ENCODE measurements around the gene BMERB1.
"Not testable (repeated sequence)": the region's sequence is repeated elsewhere in the genome, so short reads cannot be mapped to it uniquely, and the experiment has no call there.

BMERB1 gene

DNA sequence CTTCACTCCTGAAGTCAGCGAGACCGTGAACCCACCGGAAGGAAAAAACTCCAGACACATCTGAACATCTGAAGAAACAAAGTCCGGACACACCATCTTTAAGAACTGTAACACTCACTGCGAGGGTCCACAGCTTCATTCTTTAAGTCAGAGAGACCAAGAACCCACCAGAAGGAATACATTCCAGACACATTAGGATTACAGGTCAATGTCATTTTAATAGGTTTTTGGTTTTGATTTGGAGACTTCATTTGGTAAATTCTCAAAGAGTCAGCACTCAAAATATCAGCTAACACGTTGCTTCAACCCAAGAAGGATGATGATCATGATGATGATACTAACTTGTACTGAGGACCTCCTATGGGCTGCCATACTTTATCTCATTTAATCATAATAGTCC lies 7.6 kb upstream of the BMERB1 start:
- no peak for DNase-seq

DNA sequence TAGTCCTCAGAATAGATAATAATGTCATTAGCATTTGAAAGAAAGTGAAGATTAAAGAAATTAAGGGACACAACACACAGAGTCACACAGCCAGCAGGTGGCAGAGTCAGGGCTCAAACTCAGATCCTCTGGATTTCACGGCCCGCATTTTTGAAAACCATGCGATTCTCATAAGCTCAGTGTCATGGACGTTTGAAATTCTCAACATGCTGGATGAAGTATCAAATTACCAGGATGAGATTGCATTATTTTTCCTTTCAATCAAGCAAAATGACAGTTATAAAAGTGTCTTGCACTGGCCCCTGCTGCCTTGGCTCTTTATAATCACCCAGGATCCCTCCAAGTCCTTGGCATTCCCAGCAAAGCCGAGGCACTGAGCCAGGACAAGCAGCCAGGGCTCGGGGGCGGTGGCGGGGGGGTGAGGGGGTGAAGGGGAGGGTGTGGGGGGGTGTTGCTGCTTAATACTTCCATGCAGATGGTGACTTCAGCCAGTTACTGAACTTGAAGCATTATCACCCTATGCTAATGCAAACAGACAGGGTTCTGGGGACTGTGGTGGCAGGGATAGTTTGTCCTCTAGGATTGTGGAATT lies 6.6 kb upstream of the BMERB1 start:
- peak; percentile 46 to 55 for DNase-seq

DNA sequence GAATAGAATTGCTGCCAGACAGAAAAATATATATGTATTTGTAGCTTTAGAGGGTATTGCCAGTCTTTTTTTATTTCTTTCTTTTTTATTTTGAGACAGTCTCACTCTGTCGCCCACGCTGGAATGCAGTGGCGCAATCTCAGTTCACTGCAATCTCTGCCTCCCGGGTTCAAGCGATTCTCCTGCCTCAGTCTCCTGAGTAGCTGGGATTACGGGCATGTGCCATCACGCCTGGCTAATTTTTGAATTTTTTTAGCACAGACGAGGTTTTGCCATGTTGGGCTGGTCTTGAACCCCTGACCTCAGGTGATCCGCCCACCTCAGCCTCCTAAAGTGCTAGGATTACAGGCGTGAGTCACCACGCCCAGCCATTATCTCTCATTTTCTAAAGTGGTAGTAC lies 3.5 kb upstream of the BMERB1 start:
- not testable (repeated sequence) for DNase-seq

DNA sequence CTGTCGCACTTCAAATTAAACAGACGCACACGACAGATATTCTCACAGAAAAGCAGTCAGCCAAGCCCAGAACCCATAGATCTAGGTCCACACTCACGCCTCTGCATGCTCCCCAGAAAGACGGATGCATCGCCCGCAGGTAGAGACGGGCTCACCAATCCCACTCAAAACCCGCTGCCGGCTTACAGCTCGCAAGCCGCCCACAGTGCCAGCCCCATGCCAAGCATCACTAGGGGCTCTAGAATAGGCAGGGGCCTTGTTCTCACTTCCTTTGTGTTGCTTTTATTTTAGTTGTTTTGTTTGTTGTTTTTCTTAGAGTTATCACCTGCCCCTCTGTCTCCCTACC lies 336 bp upstream of the BMERB1 start:
- DNase-seq: no peak

DNA sequence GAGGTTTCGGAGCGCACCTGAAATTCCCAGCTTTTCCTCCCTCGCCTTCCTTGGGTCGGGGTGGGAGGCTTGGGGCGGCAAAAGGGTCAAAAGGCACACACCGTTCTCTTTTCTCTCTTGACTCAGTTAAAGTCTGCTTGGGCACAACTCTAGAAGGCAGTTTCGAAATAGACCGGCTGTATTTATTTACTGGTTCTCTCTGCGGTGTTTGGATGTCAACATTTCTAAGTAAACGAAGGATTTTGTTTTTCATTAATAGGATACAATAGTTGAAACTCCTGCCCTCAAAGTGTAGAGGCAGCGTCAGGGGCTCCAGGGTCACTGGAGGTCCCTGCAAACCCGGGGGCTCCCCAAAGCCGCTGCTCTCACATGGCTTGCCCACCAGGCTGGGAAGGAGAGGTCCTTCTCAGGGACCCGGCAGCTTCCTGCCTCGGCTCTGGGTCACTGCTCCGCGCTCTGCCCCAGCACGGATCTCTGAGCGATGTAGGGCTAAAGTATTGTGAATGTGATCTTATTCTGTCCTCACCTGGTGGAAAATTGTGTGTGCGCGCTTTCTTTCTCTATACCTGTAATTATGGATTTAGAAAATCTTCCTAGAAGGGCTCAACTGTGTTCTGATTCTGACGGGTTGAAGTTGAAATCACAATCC lies 952 bp downstream of the BMERB1 start:
- DNase-seq: no peak

DNA sequence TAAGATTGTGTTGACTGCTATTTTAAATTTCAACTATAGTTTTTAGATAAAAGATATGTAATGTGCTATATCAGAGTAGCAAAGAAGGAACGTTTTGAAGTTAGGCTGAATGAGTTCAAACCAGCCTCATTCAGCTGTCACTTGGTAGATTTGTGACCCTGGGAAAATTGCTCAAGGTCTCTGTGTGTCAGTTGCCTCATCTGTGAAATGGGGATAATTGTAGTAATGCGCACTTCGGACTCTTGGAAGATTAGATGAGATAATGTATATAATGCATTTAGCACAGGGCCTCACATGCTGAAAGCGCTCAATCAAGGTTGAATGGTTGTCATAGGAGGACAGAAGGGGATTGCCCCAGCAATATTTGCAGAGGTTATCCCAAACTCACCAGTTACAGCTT lies 4.7 kb downstream of the BMERB1 start:
- DNase-seq: no peak

DNA sequence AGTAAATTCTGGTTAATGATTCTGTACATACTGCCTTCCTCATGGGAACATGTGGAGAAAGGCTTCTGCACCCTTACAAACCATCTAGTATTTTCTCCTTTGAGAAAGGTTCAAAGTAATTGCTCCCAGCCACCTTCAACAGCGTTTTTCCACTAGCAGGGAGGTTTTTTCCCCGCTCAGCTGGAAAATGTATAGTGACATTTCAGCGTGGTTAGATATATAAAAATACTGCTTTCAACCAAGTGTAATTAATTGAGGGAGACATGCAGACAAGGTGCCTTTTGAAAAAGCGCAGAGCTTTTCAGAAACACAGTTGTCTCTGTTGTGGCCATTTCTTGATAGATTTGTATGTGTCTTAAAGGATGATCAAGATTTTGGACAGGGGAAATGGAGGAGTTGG lies 5.1 kb downstream of the BMERB1 start:
- DNase-seq: no peak

DNA sequence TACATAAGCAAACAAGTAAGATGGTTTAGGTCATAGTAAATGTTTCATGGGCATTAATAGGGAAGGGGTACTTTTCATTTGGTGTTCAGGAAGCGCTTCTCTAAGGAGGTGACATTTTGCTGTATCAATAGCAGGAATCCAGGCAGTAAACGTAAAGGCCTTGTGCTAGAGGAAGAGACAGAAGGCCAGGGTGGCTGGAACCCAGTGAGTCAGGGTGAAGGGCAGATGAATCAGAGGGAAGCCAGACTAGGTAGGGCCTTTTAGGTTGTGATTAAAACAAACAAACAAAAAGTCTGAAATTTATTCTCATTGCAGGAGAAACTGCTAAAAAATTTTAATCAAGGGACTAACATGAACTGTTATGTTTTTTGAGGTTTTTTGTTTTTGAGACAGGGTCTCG lies 6.5 kb downstream of the BMERB1 start:
- DNase-seq: no peak

DNA sequence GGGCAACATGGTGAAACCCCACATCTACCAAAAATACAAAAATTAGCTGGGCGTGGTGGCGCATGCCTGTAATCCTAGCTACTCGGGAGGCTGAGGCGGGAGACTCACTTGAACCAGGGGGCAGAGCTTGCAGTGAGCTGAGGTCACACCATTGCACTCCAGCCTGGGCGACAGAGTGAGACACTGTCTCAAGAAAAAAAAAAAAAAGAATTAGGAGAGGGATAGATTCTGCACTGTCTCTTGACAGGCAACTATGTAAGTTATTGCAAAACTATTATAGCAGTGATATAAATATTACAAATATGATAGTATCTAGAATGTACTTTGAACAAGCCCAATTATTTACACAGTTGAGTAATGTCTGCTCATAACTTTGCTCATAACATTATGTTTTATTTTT lies 7.8 kb downstream of the BMERB1 start:
- not testable (repeated sequence) for DNase-seq

DNA sequence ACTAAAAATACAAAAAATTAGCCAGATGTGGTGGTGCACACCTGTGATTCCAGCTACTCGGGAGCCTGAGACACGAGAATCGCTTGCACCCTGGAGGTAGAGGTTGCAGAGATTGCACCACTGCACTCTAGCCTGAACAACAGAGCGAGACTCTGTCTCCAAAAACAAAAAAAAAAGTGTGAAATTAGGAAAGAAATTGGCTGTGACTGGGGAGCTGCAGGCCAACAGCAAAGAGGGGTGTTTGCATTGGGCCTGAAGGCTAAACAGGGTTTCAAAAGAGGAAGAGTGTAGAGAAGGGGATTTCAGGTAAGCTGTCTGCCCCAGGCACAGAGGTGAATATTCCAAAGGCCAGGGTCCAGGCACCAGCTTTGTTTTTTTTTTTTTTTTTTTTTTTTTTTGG lies 9.4 kb downstream of the BMERB1 start:
- DNase-seq: no peak

DNA sequence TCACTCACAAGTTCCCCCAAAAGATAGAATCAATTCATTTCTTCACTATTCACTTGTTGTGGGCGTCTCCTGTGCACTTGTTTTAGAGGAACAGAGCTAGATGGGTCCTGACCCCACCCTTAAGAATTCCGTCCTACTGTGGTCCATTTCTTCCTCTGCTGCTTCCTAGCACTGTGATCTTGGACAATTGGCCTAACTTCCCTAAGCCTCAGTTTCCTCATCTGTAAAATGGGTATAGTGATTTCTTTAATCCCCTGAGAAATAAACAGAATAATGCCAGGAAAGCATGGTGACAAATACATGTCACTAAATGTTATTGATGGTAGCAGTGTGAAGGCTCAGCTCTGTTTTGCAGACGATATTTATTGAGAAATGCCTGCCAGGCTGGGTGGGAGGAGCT lies 9.9 kb downstream of the BMERB1 start:
- no peak for DNase-seq

DNA sequence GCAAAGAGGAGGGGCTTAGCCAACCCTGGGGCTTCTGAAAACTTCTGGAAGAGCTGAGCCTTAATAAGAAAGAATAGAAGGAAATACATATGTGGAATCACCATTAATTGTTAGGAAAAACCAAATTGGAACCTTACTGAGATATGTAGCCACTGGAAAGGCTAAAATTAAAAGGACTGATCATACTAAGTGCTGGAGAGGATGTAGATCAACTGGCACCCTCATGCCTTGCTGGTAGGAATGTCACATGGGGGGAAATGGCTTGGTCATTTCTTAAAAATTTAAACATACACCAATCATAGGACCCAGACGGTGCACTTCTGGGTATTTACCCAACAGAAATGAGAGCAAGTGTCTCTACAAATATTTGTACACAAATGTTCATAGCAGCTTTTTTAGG lies 11.1 kb downstream of the BMERB1 start:
- no peak for DNase-seq

DNA sequence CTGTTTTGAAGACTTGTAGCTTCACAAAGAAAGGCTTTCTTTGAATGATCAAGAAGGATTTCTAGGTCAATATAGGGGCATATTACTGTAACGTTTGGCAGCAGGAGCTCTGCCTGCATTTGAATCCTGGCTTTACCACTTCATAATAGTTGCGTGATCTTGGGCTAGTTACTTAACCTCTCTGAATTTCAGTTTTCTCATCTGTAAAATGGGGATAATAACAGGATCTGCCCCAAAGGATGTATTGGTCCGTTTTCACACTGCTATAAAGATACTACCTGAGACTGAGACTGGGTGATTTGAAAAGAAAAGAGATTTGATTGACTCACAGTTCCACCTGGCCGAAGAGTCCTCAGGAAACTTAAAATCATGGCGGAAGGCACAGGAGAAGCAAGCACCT lies 12.5 kb downstream of the BMERB1 start:
- DNase-seq: no peak

DNA sequence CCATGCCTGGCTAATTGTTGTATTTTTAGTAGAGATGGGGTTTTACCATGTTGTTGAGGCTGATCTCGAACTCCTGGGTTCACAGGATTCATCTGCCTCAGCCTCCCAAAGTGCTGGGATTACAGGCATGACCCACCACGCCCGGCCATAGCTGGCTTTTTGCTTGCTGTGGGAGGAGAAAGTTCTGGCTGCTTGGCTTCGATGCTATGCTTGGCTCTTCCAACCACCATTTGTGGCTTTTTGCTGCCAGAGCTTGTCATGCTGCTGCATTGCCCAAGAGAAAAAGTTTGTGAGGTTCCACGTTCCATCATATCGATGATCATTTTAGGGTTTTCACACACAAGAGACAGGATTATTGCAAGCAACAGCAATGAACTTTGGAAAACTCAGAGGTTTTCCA lies 16.2 kb downstream of the BMERB1 start:
- DNase-seq: no peak

DNA sequence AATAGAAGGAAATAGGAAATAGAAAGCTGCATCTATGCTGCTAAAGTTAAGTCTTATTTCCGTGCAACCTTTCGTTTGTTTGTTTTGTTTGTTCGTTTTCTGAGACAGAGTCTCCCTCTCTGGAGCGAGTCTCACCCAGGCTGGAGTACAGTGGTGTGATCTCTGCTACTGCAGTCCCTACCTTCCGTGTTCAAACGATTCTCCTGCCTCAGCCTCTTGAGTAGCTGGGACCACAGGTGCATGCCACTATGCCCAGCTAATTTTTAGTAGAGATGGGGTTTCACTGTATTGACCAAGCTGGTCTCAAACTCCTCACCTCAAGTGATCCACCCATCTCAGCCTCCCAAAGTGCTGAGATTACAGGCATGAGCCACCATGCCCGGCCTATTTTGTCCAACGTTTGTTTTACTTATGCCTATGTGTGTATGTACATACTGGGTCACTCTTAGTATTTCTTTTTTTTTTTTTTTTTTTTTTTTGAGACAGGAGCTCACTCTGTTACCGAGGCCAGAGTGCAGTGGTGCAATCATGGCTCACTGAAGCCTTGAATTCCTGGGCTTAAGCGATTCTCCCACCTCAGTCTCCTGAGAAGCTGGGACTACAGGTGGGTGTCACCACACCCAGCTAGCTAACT lies 16.8 kb downstream of the BMERB1 start:
- no peak for DNase-seq

DNA sequence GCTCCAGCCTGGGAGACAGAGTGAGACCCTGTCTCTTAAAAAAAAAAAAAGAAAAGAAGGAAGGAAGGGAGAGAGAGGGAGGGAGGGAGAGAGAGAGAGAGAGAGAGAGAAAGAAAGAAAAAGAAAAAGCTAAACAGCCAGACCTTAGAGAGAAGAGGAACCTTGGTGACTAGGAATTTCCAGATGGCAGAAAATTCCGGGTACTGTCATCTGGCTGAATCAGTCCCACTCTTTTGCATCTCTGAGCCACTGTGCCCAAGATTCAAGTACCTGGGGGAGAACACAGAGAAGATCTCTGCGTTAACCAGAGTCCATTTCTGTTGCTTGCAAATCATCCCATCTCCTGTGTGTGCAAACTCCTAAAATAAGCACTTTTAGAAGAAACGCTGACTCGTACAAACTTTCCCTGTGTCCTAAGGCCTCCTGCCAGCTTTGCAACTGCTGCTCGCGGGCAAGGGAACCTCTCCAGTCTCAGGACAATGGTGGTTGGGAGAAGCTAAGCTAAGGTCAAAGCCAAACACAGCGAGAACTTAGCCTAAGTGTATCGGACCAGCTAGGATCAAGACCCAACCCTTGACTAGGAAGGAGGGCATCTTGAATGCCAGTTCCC lies 18.0 kb downstream of the BMERB1 start:
- no peak for DNase-seq

DNA sequence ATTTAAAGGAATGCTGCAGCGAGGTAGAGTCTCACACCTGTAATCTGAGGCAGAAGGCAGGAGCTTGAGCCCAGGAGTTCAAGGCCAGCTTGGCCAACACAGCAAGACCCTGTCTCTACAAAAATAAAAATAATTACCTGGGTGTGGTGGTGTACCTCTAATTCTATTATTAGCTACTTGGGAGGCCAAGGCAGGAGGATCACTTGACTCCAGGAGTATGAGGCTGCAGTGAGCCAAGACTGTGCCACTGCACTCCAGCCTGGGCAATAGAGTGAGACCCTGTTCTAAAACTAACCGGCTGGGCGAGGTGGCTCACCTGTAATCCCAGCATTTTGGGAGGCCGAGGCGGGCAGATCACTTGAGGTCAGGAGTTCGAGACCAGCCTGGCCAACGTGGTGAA lies 18.9 kb downstream of the BMERB1 start:
- not testable (repeated sequence) for DNase-seq

DNA sequence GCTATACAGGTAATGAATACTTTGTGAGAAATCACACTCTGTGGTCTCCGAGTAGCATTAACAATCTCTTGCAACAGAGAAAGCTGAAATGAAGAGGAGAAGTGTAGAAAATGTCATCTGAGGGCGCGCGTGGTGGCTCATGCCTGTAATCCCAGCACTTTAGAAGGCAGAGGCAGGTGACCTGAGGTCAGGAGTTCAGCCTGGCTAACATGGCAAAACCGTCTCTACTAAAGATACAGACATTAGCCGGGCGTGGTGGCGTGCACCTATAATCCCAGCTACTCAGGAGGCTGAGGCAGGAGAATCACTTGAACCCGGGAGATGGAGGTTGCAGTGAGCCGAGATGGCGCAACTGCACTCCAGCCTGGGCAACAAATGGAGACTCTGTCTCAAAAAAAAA lies 20.5 kb downstream of the BMERB1 start:
- DNase-seq: not testable (repeated sequence)

DNA sequence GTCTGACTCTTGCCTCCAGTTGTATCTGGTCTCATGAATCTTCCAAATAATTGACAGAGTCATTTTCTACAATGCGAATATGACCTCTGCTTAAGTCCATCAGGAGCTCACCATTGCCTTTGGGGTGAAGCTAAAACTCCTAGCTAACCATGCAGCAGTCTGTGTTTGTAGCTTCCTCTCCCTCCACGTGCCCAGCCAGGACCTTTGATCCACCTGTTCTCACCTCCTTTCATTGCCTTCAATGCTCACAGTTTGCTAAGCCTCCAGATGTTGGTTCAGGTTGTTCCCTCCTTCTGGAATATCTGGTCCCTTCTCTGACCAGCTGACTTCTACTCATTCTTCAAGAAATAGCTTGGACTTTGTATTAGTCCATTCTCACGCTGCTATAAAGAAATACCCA lies 23.0 kb downstream of the BMERB1 start:
- no peak for DNase-seq

DNA sequence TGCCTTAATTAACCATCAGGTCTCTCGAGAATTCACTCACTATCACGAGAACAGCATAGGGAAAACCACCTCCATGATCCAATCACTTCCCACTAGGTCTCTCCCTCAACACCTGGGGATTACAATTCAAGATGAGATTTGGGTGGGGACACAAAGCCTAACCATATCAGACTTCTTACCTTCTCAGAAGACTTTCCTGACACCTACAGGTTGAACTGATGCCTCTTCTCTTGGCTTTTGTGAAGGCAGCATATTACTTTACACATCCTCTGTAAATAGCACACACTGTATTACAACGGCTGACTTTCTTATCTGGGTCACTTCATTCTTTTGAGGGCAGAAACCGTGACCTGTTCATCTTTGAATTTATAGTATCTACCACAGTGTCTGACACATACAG lies 23.6 kb downstream of the BMERB1 start:
- DNase-seq: no peak

DNA sequence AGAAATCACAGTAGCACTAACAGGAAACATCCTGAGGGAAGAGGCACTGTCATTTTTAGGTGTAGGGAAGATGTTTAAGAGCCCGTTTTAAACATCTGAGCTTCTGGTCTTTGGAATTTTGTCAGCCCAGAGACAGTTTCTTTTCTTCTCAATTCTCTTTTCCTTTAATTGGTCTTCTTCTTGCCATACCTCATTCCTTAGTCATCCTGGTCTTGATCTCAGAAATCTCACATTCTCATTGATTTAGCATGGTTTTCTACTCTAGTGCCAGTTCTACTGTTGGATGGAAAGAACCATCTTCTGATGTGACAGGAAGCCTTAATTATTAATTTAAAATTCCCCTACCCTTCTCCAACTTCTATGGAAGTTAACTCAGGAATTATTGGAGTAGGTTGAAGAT lies 25.4 kb downstream of the BMERB1 start:
- no peak for DNase-seq

DNA sequence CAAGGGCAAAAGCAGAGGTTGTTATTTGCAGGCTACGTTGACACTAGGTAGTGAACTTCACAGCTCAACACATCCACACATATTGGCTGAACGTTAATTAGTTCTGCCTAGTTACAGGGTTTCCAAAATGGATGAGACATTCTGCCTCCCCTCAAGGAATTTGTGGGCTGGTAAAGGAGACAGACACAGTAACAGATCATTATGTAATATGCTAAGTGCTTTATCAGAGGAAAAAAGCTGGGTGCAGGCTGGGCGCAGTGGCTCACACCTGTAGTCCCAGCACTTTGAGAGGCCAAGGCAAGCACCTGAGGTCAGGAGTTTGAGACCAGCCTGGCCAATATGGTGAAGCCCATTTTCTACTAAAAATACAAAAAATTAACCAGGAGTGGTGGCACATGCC lies 26.2 kb downstream of the BMERB1 start:
- no peak for DNase-seq

DNA sequence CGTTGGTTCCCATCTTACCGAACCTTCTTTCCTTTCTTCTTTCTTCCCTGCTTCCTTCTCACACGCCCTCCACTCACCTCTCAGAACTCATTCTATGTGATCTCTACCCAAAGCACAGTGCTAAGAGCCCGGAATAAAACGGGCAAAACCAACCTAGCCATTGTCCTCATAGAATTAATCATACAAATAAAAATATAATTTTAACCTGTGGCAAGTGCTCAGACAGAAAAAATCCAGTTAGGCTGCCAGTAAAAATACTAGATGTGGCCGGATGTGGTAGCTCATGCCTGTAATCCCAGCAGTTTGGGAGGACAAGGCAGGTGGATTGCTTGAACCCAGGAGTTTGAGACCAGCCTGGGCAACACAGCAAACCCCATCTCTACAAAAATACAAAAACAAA lies 27.0 kb downstream of the BMERB1 start:
- no peak for DNase-seq

DNA sequence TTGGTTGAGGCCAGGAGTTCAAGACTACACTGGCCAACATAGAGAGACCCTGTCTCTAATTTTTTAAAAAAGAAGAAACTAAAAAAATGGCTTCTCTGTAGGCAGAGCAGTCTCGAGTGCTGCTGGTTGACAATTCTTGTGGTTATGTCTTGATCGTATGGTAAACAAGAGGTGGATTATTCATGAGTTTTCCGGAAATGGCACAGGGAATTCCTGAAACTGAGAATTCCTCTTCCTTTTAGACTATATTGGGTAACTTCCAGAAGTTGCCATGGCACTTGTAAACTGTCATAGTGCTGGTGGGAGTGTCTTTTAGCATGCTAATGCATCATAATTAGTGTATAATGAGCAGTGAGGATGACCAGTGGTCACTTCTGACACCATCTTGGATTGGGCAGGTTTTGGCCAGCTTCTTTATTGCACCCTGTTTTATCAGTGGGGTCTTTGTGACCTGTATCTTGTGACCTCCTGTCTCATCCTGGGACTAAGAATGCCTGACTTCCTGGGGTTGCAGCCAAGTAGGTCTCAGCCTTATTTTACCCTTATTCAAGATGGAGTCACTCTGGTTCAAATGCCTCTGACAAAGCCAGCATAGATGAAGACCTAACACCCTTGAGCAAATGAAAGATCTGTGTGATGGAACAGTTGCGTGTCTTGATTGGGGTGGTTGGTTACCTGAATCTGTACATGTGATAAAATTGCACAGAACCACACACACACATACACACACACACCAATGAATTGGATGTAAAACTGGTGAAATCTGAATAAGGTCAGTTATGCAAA lies 30.2 kb downstream of the BMERB1 start:
- DNase-seq: no peak

All from CD4-positive, alpha-beta T cell treated with Interleukin-4 for 1 hour (primary cell).